T follicular helper cell (primary cell): ENCODE data around the gene PHF13.

Source experiments
- DNase-seq: peaks from one replicate; pipeline ENCODE4 v3.0.0-alpha.2; 2020; ENCODE audit warnings: low read depth

The PHF13 gene

DNA sequence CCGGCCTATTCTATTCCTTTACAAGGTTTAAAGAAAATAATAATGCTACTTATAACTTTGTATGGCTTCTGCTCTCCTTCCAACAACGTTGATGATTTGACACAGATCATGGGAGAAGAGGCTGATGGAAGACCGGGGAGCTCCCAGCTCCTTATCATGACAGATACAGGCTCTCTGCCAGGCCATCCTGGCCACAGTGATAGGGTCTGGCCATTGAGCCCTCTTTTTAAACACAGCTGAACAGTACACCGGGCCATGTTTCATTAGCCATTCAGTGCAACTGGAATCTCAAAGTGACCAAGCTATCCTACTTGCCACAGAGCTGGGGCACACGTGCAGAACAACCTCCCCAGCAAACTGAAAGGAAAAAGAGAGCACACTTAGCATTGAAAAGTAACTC lies 53.2 kb downstream of the PHF13 start:
- DNase-seq: no peak

DNA sequence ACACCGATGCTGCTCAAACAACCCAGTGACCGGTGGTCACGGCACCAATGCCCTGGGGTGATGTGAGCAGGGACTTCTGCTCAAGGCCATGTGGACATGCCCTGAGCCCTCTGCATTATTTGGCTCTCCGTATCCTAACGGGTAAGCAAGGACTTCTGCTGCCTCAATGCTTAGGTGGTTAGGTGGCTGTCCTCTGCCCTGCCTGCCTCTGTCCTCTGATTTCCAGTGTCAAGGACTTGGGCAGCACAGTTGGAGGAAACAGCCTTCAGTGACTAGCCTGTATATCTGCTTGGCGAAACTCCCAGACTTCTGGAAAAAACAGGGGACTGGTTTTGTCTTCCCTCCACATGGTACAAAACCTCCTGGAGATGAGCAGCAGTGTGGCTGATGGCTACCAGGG lies 53.6 kb downstream of the PHF13 start:
- no peak for DNase-seq

DNA sequence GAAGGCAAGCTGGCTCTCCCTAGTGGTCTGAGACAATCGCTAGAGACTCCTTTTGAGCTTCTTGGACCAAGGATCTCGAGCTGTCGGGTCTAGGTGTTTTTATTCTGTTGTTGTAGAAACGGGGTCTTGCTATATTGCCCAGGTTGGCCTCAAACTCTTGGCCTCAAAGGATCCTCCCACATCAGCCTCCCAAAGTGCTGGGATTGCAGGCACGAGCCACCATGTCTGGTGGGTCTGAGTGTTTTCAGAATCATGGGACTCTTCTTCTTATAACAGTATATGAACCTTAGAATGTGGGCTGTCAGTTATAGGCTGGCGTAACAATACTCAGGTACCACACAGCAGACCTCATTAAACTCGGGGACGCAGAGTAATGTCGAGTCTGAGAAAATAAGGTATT lies 55.0 kb downstream of the PHF13 start:
- no peak for DNase-seq

DNA sequence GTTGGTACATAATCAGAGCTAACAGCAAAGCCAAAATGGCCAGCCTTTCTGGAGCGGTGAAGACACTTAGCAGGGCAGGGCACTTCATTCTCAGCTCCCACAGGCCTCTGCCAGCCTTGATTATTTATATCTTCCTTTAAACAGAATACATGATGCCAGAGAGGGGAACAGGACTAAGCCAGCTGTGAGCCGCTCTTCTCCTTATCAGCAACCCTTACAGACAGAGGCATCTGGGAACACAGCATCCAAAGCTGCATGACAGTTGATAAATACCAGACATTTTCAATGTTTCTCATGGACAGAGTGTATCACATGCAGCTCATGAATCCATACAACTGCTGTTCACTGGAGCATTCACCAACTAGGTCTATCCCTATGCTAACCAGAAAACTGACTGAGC lies 59.0 kb downstream of the PHF13 start:
- DNase-seq: no peak
